Lower leg skin (tissue), 3 donors: ENCODE measurements around the gene ARTN.

Experiments
- POLR2A ChIP-seq, 2 donors: fragments of 450-650 bp; IDR thresholded peaks; one replicate each; pipeline ENCODE4 v1.6.1; 2016 to 2017; ENCODE audit warnings: antibody characterized with exemption in 2 of 2, mild to moderate bottlenecking in 1 of 2, moderate library complexity in 1 of 2
- TF ChIP-seq, protein P1 (sequence below), 3 donors: fragments of 450-650 bp; IDR thresholded peaks; one replicate each; pipeline ENCODE4 v1.5.1; 2016; ENCODE audit warnings: antibody characterized with exemption in 3 of 3, mild to moderate bottlenecking in 3 of 3, moderate library complexity in 2 of 3

GRCh38 chr1:43977376-43978263 lies 44.0 kb downstream of the ARTN start:
- TF ChIP-seq, protein P1, sequence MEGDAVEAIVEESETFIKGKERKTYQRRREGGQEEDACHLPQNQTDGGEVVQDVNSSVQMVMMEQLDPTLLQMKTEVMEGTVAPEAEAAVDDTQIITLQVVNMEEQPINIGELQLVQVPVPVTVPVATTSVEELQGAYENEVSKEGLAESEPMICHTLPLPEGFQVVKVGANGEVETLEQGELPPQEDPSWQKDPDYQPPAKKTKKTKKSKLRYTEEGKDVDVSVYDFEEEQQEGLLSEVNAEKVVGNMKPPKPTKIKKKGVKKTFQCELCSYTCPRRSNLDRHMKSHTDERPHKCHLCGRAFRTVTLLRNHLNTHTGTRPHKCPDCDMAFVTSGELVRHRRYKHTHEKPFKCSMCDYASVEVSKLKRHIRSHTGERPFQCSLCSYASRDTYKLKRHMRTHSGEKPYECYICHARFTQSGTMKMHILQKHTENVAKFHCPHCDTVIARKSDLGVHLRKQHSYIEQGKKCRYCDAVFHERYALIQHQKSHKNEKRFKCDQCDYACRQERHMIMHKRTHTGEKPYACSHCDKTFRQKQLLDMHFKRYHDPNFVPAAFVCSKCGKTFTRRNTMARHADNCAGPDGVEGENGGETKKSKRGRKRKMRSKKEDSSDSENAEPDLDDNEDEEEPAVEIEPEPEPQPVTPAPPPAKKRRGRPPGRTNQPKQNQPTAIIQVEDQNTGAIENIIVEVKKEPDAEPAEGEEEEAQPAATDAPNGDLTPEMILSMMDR (IDR thresholded peaks at IDR 0.05), result no peak
- TF ChIP-seq POLR2A (IDR thresholded peaks at IDR 0.05), result no peak
